ENCODE measurements around the gene ANKS1B.

The ANKS1B gene

DNA sequence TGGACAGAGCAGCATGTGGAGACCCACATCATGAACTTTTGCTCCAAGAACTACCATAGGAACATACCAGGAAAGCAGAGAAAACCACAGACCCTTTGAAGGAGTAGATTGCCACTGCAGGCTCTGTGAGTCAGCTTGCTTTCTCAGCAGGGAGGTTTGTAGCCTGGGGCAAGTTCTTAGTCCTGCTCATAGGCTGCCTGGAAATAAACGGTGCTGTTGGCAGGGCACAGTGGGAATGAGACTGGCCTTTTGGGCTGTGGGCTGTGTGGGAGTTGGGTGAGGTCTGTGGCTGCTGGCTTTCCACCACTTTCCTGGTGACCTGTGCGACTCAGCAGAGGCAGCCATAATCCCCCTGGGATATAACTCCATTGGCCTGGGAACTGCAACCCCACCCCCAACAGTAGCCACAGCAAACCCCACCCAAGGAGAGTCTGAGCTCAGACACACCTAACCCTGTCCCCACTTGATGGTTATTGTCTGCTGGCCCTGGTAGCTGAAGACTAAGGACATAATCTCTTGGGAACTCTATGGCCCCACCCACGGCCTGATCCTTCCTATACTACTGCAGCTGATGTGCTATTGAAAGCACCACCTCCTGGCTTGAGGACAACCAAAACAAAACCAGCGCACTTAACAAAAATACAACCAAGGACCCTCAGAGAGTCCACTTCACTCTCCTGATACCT is 529.2 kb downstream of the ANKS1B start:
- DNase-seq (ENCODE audit: low spot score in 2 of 2) (no peak), ATAC-seq (ENCODE audit: low read depth) (no peak)
- H3K4me3 Mint-ChIP-seq: no peak overlapping the region
- no peaks in the 10 kb centered on the region for H3K36me3 Mint-ChIP-seq
- no peaks in the 10 kb centered on the region for H3K4me1 Mint-ChIP-seq
- H3K27me3 Mint-ChIP-seq: no peaks in the 10 kb centered on the region
- H3K9me3 Mint-ChIP-seq: peaks cover 6% of the 10 kb centered on the region
- no peak overlapping the region for H3K27ac Mint-ChIP-seq

DNA sequence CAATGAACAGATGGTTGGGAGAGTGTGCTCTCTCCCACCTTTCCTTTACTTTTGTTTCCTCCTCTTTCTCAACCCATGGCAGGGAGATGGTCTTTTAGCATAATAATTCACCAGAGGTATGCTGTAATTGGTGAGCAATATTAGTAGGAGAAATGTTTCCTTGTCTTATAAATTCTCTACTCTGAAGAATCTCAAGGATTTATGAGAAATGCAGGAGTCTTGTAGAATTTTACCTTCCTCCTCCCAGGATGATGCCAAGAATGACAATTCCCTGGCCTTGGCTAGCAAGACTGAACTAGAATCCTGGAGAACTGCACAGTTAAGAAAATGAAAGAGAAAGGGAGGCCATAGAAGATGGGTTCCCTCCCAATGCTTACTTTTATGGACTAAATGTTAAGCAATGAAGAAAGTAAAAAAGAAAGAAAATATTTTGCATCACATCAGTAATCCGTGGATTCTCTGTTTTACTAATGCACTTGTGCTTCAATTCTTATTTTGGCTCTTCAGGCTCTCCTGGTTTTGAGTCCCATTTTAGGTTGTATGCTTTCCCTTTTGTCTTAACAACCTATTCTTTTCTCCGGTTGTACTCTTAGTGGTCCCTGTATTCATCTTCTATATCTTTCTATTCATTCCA is 530.1 kb downstream of the ANKS1B start:
- no peak overlapping the region for H3K4me3 Mint-ChIP-seq
- H3K27me3 Mint-ChIP-seq: no peaks in the 10 kb centered on the region

DNA sequence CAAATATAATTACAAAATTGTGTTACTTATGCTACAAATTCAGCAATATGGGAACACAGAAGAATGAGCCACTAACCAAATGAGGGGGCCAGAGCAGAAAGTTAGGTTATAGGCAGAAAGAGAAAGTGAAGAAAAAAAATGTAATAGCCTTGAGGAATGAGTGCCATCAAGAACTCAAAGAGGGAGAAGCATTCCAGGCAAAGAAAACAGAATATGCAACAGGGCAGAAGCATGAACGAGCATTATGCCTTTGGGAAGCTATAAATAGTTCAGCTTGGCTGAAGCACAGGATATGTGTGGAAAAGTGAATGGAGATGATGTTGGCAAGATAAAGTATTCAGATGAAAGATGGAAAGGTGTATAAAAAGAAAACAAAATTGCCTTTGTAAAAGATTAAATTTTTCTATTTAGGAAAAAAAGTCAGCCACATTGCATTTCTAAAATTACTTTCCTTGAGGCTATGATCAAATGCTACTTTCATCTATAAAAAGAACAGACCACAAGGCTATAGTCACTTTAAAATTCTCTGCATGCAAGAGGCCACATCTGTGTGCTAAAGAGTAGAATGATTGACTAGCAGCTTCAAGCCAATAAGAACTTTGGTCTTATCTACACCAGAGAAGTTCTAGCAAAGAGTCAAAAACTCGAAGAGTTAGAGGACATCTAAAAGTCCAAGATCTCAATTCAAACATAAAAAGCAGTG is 530.7 kb downstream of the ANKS1B start:
- H3K4me3 Mint-ChIP-seq: no peak overlapping the region
- DNase-seq (ENCODE audit: low spot score in 2 of 2) (no peak), ATAC-seq (ENCODE audit: low read depth) (no peak)
- no peaks in the 10 kb centered on the region for H3K4me1 Mint-ChIP-seq
- no peak overlapping the region for H3K27ac Mint-ChIP-seq
- H3K36me3 Mint-ChIP-seq: no peaks in the 10 kb centered on the region
- H3K27me3 Mint-ChIP-seq: no peaks in the 10 kb centered on the region
- H3K9me3 Mint-ChIP-seq: peaks cover 4% of the 10 kb centered on the region

More for the DNA sequence above, 530.1 kb downstream of the ANKS1B start:
- DNase-seq (ENCODE audit: low spot score in 2 of 2): no peak
- no peaks in the 10 kb centered on the region for H3K4me1 Mint-ChIP-seq
- H3K36me3 Mint-ChIP-seq: no peaks in the 10 kb centered on the region
- peaks cover 4% of the 10 kb centered on the region for H3K9me3 Mint-ChIP-seq
- H3K27ac Mint-ChIP-seq: no peak overlapping the region
- no peak for ATAC-seq (ENCODE audit: low read depth)

DNA sequence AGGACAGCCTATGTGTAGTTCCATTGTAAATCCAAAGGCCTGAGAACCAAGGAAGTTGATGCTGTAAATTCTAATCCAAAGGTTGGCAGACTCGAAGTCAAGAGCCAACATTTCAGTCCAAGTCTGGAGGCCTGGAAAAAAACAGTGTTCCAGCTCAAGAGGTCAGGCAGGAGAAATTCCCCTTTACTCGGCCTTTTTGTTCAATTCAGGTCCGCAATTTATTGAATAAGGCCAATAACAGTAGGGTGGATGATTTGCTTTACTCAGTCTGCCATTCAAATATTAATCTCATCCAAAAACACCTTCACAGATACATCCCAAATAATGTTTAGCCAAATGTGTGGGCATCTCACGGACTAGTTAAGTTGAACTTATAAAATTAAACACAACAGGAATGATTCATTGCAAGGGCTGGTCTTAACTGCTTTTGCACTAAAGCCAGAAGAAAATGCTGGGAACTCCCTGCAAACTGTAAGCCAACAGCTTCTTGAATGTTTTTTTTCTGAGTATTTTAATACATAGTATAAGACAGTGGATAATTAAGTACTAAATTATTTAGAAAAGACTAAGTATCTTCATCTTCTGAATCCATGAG is 534.6 kb downstream of the ANKS1B start:
- Mint-ChIP-seq H3K36me3 (no peaks in the 10 kb centered on the region), H3K27ac (no peak overlapping the region), H3K27me3 (no peaks in the 10 kb centered on the region), H3K4me3 (no peak overlapping the region), H3K4me1 (no peaks in the 10 kb centered on the region), H3K9me3 (peaks cover 3% of the 10 kb centered on the region)
- no peak for ATAC-seq (ENCODE audit: low read depth)
- DNase-seq (ENCODE audit: low spot score in 2 of 2): no peak

DNA sequence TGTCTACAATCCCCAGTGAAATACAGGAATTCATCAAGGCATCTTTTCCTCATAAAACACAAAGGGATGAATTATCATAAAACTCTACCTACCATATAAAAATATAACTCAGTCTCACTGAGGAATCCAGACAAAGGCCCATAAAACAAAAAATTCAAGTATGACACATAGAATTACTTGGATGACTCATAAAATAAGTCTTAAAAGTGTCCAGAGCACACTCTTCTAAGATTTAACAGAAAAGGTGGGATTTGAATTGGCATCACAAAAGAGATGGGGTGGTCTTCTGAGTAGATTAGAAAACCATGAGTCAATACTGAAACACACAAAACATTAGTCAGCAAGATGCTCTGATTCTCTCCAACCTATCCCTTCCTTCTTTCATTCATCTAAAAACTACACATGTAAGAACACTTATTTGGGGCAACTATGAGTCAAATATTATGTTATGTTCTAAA is 539.8 kb downstream of the ANKS1B start:
- Mint-ChIP-seq H3K4me1 (no peaks in the 10 kb centered on the region), H3K9me3 (peaks cover 5% of the 10 kb centered on the region), H3K36me3 (no peaks in the 10 kb centered on the region), H3K4me3 (no peak overlapping the region), H3K27me3 (no peaks in the 10 kb centered on the region), H3K27ac (no peak overlapping the region)
- ATAC-seq (ENCODE audit: low read depth) (no peak), DNase-seq (ENCODE audit: low spot score in 2 of 2) (no peak)

DNA sequence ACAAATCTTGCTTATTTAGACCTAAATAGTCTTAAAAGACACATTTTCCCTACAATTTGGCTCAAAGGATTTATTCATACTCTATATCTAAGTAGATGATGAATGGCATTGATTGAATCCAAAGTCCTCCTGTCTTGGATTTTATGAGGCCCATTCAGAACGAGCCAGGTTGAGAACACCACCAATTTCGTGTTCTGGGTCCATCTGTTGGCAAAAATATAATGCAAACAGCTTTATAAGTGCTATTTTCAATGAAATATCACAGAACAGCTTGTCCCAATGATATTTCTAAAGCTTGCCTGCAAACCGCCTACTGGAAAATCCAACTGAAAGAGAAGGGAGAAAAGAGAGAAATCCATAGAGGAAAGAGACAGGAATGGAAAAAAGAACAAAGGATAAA is 542.0 kb downstream of the ANKS1B start:
- Mint-ChIP-seq H3K27ac (no peak overlapping the region), H3K4me3 (no peak overlapping the region), H3K36me3 (no peaks in the 10 kb centered on the region), H3K27me3 (no peaks in the 10 kb centered on the region), H3K9me3 (peaks cover 3% of the 10 kb centered on the region), H3K4me1 (no peaks in the 10 kb centered on the region)
- ATAC-seq (ENCODE audit: low read depth) (no peak), DNase-seq (ENCODE audit: low spot score in 2 of 2) (no peak)

DNA sequence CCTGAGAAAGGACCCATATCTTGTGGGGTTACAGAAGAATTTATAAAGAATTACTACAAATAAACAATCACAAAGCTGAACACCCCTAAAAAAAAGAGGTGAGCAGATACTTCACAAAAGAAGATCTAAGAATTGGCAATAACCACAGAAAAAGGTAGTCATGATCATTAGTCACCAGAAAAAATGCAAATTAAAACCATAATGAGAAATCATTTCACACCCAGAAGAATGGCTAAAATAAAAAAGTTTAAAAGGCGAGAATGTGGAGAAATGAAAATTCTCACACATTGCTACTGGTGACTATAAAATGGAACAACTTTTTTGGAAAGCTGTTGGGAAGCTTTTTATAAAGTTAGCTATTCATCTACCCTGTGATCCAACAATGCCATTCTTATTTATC is 545.3 kb downstream of the ANKS1B start:
- no peaks in the 10 kb centered on the region for H3K4me1 Mint-ChIP-seq
- no peak overlapping the region for H3K27ac Mint-ChIP-seq
- no peaks in the 10 kb centered on the region for H3K27me3 Mint-ChIP-seq
- H3K36me3 Mint-ChIP-seq: no peaks in the 10 kb centered on the region
- peaks cover 3% of the 10 kb centered on the region for H3K9me3 Mint-ChIP-seq
- no peak for DNase-seq (ENCODE audit: low spot score in 2 of 2)
- ATAC-seq (ENCODE audit: low read depth): no peak
- H3K4me3 Mint-ChIP-seq: no peak overlapping the region

DNA sequence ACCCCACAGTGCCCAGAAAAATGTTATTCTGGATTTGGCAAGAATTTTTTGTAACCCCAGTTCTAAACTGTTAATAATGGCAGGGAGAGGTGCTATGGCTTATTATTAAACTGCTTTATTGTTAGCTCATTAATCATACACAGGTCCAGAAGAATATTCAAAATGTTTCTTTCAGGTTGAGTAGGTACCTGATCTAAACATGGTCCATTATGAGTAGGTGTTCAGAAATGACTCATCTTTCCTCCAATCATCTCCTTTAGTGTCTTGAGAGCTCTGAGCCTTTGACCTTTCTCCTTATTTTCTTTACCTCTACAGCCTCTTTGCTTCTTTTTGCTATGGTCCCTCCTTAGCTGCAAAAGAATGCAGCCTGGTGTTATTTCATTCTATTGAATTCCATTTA is 548.2 kb downstream of the ANKS1B start:
- Mint-ChIP-seq H3K9me3 (peaks cover 4% of the 10 kb centered on the region), H3K27me3 (no peaks in the 10 kb centered on the region), H3K4me1 (no peaks in the 10 kb centered on the region), H3K4me3 (no peak overlapping the region), H3K27ac (no peak overlapping the region), H3K36me3 (no peaks in the 10 kb centered on the region)
- DNase-seq (ENCODE audit: low spot score in 2 of 2) (no peak), ATAC-seq (ENCODE audit: low read depth) (no peak)

DNA sequence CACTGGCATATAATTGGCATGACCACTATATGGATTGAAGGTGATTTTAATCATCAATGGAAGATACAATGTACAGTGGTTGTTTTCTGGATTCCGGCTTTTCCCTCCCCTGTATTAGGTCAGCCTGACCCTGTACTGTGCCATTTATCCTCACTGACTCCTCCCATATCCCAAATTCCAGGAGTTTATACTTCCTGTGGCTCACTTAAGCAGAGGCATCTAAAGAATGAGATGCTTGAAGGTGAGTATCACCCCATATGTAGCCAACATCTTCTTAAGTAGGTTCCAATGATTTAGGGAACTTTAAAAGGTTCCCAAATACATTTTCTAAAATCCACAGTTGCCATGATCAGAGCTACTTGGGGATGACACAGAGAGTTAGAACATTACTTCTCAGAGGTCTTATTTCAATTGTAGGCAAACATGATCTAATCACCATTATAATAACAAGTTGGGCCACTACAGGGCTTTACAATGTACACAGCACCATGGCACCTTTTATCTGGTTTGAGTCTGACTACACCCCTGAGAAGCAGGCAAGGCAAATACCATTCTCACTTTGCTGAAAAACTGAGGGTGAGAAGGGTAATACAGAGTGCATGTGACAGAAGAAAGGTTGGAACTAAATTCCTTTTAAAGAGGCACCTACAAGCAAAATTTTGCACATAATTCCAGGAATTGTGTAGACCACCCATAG is 549.5 kb downstream of the ANKS1B start:
- Mint-ChIP-seq H3K9me3 (peaks cover 4% of the 10 kb centered on the region), H3K4me3 (no peak overlapping the region), H3K27ac (no peak overlapping the region), H3K27me3 (no peaks in the 10 kb centered on the region), H3K36me3 (no peaks in the 10 kb centered on the region), H3K4me1 (no peaks in the 10 kb centered on the region)
- no peak for DNase-seq (ENCODE audit: low spot score in 2 of 2)
- ATAC-seq (ENCODE audit: low read depth): no peak

DNA sequence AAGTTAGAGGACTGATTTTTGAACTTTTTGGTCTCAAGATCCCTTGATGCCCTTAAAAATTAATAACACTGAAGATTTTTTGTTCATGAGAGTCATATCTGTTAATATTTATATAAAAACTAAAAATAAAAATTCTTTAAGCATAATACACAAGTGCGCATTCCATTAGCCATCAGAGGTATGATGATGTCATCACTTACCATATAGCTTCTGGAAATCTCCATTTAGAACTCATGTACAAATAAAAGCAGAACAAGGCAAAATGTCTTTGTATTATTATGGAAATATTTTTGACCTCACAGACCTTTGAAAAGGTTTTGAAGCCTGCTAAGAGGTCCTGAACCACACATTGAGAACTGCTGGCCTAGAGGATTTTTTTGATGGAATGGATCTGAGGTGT is 551.6 kb downstream of the ANKS1B start:
- no peak for DNase-seq (ENCODE audit: low spot score in 2 of 2)
- Mint-ChIP-seq H3K27ac (no peak overlapping the region), H3K9me3 (peaks cover 4% of the 10 kb centered on the region), H3K36me3 (no peaks in the 10 kb centered on the region), H3K4me3 (no peak overlapping the region), H3K4me1 (no peaks in the 10 kb centered on the region), H3K27me3 (no peaks in the 10 kb centered on the region)
- no peak for ATAC-seq (ENCODE audit: low read depth)

DNA sequence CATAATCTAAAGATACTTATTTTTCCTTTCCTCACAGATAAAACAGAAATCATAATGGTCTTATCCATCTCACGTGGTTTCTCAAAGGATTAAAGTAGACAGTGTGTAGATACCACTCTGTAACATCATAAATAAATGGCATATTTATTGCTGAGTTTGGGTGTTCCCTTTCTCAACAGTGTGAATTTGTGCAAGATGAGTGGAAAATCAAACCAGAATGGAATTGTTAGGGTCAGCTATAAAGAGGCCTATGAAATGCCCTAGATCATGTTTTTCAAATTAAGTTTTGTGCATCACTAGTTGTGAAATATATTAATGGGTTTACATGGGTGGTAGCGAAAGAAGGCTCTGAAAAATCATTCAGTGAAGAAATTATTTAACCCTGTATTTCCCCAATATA is 553.5 kb downstream of the ANKS1B start:
- ATAC-seq (ENCODE audit: low read depth): no peak
- Mint-ChIP-seq H3K9me3 (peaks cover 3% of the 10 kb centered on the region), H3K27me3 (no peaks in the 10 kb centered on the region), H3K36me3 (no peaks in the 10 kb centered on the region), H3K4me3 (no peak overlapping the region), H3K27ac (no peak overlapping the region), H3K4me1 (no peaks in the 10 kb centered on the region)
- DNase-seq (ENCODE audit: low spot score in 2 of 2): no peak

DNA sequence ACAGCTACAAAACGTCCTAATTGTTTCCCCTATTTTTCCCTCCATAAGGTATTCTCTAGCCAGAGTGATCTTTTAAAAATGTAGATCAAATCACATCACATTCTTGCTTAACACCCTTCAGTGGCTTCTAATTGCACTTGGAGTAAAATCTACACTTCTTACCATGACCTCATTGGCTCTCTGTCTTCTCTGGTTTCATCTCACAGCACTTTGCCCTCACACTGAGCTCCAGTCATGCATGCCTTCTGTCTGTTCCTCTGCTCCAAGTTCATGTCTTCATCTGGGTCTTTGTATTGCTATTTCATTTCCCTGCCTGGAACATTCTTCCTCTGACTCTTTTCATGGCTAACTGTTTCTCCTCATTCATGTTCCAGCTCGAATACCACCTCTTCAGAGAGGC is 557.6 kb downstream of the ANKS1B start:
- H3K27me3 Mint-ChIP-seq: no peaks in the 10 kb centered on the region
- ATAC-seq (ENCODE audit: low read depth) (no peak), DNase-seq (ENCODE audit: low spot score in 2 of 2) (no peak)
- H3K4me3 Mint-ChIP-seq: no peak overlapping the region
- no peaks in the 10 kb centered on the region for H3K36me3 Mint-ChIP-seq
- no peaks in the 10 kb centered on the region for H3K4me1 Mint-ChIP-seq
- no peak overlapping the region for H3K27ac Mint-ChIP-seq
- H3K9me3 Mint-ChIP-seq: peaks cover 5% of the 10 kb centered on the region

DNA sequence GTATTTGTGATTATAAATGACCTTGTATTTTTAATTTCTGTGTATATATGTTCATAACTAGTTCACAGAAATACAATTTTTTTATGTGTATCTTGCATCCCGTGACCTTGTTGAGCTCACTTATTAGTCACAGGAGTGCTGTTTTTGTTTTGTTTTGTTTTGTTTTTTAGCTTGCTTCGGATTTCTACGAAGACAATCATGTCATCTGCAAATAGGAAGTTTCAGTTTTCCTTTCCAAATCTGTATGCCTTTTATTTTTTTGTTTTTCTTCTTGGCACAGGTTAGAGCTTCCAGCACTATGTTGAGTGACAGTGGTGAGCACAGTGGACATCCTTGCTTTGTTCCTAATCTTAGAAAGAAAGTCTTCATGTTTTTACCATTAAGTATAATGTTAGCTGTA is 566.4 kb downstream of the ANKS1B start:
- H3K4me3 Mint-ChIP-seq: no peak overlapping the region
- peaks cover 13% of the 10 kb centered on the region for H3K9me3 Mint-ChIP-seq
- ATAC-seq (ENCODE audit: low read depth) (no peak), DNase-seq (ENCODE audit: low spot score in 2 of 2) (no peak)
- no peaks in the 10 kb centered on the region for H3K27me3 Mint-ChIP-seq
- no peaks in the 10 kb centered on the region for H3K36me3 Mint-ChIP-seq
- no peaks in the 10 kb centered on the region for H3K4me1 Mint-ChIP-seq
- no peak overlapping the region for H3K27ac Mint-ChIP-seq

DNA sequence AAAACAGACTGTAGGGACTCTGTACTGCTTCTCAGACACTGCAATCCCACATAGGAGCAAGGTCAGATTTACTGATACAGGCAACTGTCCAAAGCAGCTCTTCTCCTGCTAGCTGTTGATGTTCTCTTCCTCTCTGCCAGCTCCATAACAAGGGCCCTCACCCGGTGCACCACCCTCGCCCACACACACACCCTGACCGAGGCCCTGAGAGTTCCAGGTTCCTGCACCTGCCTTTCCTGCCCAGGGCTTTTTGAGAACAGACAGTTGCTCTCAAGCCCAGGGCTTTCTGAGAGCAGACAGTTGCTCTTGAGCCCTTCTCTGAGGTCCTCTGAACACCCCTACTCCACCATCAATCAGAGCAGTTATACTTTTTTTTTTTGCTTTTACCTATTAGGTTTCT is 571.0 kb downstream of the ANKS1B start:
- no peak overlapping the region for H3K4me3 Mint-ChIP-seq
- no peaks in the 10 kb centered on the region for H3K36me3 Mint-ChIP-seq
- ATAC-seq (ENCODE audit: low read depth): no peak
- H3K4me1 Mint-ChIP-seq: no peaks in the 10 kb centered on the region
- no peak for DNase-seq (ENCODE audit: low spot score in 2 of 2)
- no peaks in the 10 kb centered on the region for H3K27me3 Mint-ChIP-seq
- H3K9me3 Mint-ChIP-seq: peaks cover 13% of the 10 kb centered on the region
- H3K27ac Mint-ChIP-seq: no peak overlapping the region

Data from memory B cell (primary cell).